GM13976 (cell line): ENCODE results near the gene ROBO1.
"Not testable (repeated sequence)": the region's sequence is repeated elsewhere in the genome, so short reads cannot be mapped to it uniquely, and the experiment has no call there.

Experiments used
- DNase-seq: peaks from one replicate; pipeline ENCODE4 v3.0.0; 2012; ENCODE audit warnings: low spot score
- in situ Hi-C: fragments of 300-500 bp; cut with MboI; formaldehyde crosslinking; loops from one replicate; pipeline ENCODE4 v1.12.0; 2022; ENCODE audit warnings: low sequenced_read_pairs, mixed read lengths, inconsistent platforms; ENCODE audit not compliant: unreplicated experiment
- TF ChIP-seq, protein P1 (sequence below): IDR thresholded peaks from 2 replicates; pipeline ENCODE4 v1.5.1; 2012; ENCODE audit warnings: borderline replicate concordance, mild to moderate bottlenecking; ENCODE audit not compliant: insufficient read depth; ENCODE audit errors: extremely low read depth, missing control alignments, control extremely low read depth

Gene ROBO1

DNA sequence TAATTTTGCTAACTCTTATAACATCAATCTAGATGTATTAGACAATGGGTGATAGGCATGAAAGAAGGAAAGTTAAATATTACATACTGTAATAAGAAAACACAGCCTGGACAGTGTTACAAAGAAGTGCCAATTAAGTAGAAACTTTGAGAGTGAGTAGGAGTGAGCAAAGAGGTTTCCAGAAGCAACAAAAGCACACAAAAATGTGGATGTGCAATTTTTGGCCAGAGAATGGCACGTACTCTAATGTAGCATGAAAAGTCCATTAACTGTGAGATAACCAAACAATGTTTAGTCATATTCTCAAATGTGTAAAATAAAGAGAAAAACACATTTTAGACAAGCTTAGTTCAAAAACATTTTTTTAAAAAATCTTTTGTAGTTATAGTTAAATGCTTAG, 567.3 kb downstream of the ROBO1 start:
- TF ChIP-seq, protein P1, sequence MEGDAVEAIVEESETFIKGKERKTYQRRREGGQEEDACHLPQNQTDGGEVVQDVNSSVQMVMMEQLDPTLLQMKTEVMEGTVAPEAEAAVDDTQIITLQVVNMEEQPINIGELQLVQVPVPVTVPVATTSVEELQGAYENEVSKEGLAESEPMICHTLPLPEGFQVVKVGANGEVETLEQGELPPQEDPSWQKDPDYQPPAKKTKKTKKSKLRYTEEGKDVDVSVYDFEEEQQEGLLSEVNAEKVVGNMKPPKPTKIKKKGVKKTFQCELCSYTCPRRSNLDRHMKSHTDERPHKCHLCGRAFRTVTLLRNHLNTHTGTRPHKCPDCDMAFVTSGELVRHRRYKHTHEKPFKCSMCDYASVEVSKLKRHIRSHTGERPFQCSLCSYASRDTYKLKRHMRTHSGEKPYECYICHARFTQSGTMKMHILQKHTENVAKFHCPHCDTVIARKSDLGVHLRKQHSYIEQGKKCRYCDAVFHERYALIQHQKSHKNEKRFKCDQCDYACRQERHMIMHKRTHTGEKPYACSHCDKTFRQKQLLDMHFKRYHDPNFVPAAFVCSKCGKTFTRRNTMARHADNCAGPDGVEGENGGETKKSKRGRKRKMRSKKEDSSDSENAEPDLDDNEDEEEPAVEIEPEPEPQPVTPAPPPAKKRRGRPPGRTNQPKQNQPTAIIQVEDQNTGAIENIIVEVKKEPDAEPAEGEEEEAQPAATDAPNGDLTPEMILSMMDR, result no peak
- DNase-seq, result no peak
- in situ Hi-C loops, result no loop called here

DNA sequence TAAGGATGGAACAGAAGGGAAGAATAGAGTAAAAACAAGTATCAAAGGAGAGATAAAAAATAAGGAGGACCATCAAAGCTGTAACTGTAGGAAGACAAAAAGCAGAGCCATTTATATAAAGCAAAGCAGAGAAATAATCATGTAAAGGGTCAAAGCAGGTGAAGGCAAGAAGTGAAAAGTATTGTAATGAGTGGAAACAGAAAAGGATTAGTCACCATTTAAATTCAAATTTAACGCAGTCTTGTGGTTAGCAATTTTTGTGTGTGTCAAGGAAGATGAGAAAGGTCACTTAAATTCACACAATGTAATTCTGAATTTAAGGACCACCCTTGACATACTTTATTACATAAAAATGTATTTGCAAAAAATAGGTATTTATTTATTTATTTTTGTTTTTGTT, 567.8 kb downstream of the ROBO1 start:
- no peak for DNase-seq
- in situ Hi-C loops, result no loop called here
- TF ChIP-seq, protein P1, result no peak

DNA sequence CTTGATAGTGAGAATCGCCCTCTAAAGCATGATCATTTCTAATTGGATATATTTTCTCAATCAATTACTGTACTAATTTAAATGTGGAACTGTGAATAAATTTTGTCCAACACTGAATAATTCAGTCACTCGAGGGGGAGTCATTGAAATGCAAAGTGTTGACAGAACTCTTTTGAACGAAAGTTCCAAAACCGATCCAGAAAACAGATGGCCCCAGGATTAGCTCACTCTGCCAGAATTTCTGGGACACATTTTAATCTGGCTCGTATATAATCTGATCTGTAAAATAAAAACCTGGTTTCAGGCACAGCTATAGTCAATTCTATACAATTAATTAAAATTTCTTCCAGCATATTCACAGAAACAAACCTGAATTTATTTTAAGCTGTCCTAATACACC, 580.4 kb downstream of the ROBO1 start:
- TF ChIP-seq, protein P1, result no peak
- in situ Hi-C loops, result no loop called here
- no peak for DNase-seq

DNA sequence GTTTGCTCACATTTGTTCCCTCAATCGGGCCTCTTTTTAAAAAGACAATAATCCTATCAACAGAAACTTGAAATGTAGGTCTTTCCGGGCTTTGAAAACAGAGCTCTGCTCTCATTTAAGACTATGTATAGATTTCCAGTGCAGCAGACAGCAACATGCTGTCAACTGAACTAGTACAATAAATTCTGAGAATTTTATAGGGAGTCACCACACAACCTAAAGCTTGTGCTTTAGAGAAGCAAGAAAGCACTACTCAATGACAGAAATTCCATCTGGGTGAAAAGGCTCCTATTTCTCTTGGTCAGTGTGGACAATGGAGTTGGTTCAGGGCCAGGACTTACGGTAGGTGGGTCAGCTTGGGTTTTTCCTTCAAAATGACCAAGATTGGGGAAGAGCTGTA, 583.5 kb downstream of the ROBO1 start:
- no peak for DNase-seq
- in situ Hi-C loops, result no loop called here
- TF ChIP-seq, protein P1, result no peak

DNA sequence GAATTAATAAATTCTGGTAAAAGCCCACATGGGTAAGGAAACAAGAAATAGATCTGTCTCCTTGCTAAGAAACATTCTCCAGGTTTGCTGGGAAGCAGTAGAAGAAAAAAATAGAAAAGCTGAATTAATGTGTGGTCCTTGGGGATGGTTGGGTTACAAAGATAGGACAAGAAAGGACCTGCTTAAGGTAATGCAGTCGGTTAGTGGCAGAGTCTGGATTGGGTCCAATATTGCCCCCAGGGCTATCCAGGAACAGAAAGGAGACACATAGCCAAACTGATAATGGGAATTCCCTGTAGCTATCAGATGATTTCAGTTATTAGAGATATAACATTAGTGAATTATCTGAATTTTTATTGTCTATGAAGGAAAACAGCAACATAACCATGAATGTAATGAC, 584.3 kb downstream of the ROBO1 start:
- no peak for DNase-seq
- in situ Hi-C loops, result no loop called here
- TF ChIP-seq, protein P1, result no peak

DNA sequence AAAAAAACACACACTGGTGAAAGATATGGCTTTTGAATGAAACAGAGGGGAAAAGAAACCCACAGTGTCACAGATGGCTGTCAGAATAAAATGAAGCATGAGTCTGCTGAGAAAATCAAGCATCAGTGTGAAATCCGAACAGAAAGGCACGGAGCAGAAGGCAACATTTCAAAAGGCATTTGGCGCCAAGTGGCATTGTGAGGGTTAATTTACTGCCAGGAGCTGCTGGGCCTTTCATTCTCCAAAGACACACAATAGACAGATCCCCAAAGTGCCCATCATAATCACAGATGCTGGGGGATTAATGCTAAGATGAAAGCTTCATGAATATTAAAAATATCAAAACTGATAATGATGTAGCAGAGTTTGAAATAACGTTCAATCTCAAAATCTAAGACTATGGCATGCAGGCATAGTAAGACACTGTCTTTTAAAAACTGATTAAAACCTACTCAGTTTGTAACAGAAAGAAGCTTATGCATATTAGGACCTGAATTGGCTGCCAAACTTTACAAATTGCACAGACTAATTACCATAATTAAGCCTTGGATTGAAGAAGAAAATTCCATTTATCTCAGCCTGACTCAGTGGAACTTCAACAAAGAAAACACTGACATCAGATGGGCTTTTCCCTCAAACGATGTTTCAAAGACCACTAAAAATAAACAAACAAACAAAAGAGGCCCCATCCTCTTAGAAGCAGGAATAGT, 589.2 kb downstream of the ROBO1 start:
- in situ Hi-C loops, result no loop called here
- TF ChIP-seq, protein P1, result no peak
- DNase-seq, result no peak

DNA sequence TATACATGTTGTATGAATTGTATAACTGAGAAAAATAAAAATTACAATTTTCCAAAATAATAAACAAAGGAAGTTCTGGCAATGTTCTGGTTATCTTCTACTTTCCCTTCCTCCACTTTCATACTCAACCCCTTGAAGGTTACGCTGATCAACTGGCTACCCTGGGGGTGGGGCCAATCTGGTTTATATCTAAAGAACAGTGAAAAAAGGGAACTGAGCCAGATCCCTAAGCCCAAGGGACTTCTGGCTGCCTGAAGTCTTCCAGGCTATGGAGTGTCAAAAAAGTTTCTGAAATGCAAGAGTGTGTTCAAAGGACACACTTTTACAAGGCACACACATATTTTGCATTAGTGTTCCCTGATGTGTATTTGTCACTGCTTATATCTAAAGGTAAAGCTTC, 591.9 kb downstream of the ROBO1 start:
- in situ Hi-C loops, result no loop called here
- TF ChIP-seq, protein P1, result no peak
- no peak for DNase-seq

DNA sequence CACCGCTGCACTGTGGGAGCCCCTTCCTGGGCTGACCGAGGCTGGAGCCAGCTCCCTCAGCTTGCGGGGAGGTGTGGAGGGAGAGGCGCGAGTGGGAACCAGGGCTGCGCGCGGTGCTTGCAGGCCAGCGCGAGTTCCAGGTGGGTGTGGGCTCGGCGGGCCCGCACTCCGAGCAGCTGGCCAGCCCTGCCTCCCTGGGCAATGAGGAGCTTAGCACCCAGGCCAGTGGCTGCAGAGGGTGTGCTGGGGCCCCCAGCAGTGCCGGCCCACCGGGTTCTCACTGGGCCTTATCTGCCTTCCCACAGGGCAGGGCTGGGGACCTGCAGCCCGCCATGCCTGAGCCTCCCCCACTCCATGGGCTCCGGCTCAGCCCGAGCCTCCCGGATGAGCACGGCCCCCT, 594.5 kb downstream of the ROBO1 start:
- DNase-seq, result not testable (repeated sequence)

More for the DNA sequence above, 594.5 kb downstream of the ROBO1 start:
- in situ Hi-C loops, result not testable (repeated sequence)
